Head of caudate nucleus (tissue), 42 donors: Measurements from ENCODE around the gene ATP2A2.
A peak's percentile ranks its signal among the peaks of the same experiment; 100 is the strongest.
"Not testable (repeated sequence)": the region's sequence is repeated elsewhere in the genome, so short reads cannot be mapped to it uniquely, and the experiment has no call there.

Source experiments
- DNase-seq, 42 donors: peaks; one replicate each; pipeline versions ENCODE4 v3.0.0 to v3.0.0-alpha.2; 2020 to 2021; ENCODE audit warnings: mixed read lengths in 7 of 42
- intact Hi-C: fragments of 100-400 bp; cut with DNase I; formaldehyde crosslinking; loops from one replicate; pipeline ENCODE4 v1.15.0; 2022

The ATP2A2 gene

GRCh38 chr12:110378131-110378790, 97.2 kb downstream of the ATP2A2 start:
- intact Hi-C loops, result not testable (repeated sequence)
- peak in 16 of 42 donors; percentile 8 to 68 (median 32) for DNase-seq

- intact Hi-C loops, result no loop called here
- no peak for DNase-seq
These were observed 98.2 kb downstream of the ATP2A2 start for GRCh38 chr12:110379197-110379596.

GRCh38 chr12:110379631-110380030, 98.6 kb downstream of the ATP2A2 start:
- intact Hi-C loops, result no loop called here
- DNase-seq, result peak in 1 of 42 donors; percentile 51

- intact Hi-C loops, result no loop called here
- DNase-seq, result peak in 7 of 42 donors; percentile 29 to 62 (median 41)
These were observed 101.6 kb downstream of the ATP2A2 start for GRCh38 chr12:110382683-110383082.
